IPS DF 4.7 (cell line): ENCODE measurements around the gene ADGRB3.
"Not testable (repeated sequence)": the region's sequence is repeated elsewhere in the genome, so short reads cannot be mapped to it uniquely, and the experiment has no call there.

ENCODE experiments used
- DNase-seq: peaks from one replicate; pipeline ENCODE4 v3.0.0-alpha.2; 2013; ENCODE audit warnings: low spot score; ENCODE audit errors: extremely low read depth

ADGRB3 gene

DNA sequence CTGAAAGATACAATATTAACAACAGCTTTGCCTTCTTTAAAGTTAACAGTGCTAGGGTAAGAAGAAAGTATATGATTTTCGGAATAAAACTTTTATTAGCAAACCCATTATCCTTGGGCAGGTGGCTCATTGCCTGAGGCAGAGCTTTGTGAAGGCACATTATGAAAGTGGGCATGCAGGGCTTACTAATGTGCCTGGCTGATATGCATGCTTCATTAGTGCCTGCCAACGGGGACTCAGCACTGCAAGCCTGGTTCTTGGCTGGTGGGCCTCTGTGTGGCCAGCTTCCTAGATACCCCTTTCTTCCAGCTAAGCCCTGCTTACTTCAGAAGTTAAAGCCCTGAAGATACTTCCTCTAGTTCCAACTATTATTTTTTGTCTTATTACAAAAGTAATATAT is 481.6 kb downstream of the ADGRB3 start:
- no peak for DNase-seq

DNA sequence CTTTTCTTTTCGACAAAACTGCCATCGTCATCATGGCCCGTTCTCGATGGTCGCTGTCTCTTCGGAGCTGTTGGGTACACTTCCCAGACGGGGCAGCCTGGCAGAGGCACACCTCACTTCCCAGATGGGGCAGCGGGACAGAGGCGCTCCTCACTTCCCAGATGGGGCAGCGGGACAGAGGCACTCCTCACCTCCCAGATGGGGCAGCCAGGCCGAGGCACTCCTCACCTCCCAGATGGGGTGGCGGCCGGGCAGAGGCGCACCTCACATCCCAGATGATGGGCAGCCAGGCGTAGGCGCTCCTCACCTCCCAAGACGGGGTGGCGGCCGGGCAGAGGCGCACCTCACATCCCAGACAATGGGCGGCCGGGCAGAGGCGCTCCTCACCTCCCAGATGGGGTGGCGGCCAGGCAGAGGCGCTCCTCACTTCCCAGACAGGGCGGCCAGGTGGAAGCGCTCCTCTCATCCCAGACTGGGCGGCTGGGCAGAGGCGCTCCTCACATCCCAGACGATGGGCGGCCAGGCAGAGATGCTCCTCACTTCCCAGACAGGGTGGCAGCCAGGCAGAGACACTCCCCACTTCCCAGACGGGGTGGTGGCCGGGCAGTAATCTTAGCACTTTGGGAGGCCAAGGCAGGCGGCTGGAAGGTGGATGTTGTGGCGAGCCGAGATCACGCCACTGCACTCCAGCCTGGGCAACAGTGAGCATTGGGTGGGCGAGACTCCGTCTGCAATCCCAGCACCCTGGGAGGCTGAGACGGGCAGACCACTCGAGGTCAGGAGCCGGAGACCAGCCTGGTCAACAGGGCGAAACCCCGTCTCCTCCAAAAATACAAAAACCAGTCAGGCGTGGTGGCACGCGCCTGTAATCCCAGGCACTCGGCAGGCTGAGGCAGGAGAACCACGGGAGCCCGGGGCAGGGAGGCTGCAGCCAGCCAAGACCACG is 486.7 kb downstream of the ADGRB3 start:
- DNase-seq = not testable (repeated sequence)

GRCh38 chr6:69122407-69122773 is 487.3 kb downstream of the ADGRB3 start:
- DNase-seq = no peak

- DNase-seq = no peak
These were observed 493.3 kb downstream of the ADGRB3 start for GRCh38 chr6:69128411-69128810.

GRCh38 chr6:69129046-69129445 is 494.0 kb downstream of the ADGRB3 start:
- DNase-seq = no peak

GRCh38 chr6:69135927-69136326 is 500.8 kb downstream of the ADGRB3 start:
- no peak for DNase-seq

DNA sequence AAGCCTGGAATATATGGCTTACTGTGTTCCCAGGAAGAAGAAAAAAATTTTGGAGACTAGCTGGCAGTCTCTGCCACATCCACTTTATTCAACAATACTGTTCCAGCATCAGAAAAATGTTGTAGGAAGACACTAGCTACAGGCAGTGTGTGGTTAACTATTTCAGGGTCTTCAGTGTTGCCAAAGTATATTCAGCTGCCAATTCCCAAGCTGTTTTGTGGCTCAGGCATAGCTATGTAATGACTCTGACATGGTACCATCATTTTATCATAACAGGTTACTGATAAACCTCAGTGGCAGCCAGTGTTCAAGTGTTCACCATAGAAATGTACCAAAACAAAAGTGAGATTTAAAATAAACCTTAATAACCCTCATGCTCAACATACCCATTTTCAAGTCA is 503.1 kb downstream of the ADGRB3 start:
- DNase-seq = no peak

DNA sequence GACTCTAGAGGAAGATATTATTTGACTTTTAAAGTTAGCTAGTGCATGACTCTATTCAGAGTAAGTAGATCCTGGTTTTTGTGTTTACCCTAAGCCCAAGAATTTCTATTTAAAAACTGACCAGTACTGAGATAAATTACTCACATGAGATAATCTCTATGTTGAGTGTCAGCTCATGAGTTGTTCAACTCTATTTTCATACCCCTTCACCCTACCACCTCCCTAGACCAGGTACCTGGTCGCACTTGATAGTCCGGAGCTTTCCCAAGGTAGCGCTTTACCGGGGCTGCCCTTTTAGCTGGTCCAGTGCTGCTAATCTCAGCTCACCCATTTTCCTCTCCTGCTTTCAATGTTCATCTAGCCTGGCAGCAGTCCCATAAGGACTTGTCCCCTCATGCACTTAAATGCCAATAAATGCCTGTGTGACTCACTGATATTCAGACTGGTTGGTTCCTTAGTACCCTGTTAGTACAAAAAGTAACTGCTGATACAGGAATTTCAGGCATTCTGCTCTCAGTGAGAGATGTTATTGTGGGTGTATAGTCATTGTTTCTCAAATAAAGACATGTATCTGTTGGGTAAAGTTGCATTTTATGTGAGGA is 503.9 kb downstream of the ADGRB3 start:
- no peak for DNase-seq

- no peak for DNase-seq
These were observed 510.0 kb downstream of the ADGRB3 start for GRCh38 chr6:69145062-69145461.

- no peak for DNase-seq
These were observed 511.3 kb downstream of the ADGRB3 start for GRCh38 chr6:69146385-69146784.

- no peak for DNase-seq
These were observed 520.4 kb downstream of the ADGRB3 start for GRCh38 chr6:69155467-69155866.

GRCh38 chr6:69162811-69163210 is 527.7 kb downstream of the ADGRB3 start:
- DNase-seq = no peak

- peak; percentile 9 for DNase-seq
These were observed 529.6 kb downstream of the ADGRB3 start for GRCh38 chr6:69164564-69165229.

DNA sequence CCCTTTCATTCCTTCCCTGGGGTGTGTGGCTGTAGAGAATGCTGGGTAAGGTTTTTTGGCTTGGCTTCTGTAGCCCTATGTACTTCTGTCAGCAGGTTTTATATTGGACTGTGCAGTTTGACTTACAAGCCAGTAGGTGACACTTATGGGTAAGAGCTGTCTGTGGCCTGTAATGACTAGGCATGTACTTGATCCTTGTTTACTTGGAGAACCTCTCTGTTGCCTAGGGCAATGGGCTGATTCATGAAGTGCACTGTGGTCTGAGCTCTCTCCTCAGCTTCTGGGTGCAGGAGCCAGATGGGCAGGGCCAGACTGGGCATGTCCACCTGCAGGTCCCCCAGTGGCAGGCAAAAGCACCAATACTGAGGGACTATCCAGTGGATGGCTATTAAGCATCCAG is 544.6 kb downstream of the ADGRB3 start:
- DNase-seq = no peak

DNA sequence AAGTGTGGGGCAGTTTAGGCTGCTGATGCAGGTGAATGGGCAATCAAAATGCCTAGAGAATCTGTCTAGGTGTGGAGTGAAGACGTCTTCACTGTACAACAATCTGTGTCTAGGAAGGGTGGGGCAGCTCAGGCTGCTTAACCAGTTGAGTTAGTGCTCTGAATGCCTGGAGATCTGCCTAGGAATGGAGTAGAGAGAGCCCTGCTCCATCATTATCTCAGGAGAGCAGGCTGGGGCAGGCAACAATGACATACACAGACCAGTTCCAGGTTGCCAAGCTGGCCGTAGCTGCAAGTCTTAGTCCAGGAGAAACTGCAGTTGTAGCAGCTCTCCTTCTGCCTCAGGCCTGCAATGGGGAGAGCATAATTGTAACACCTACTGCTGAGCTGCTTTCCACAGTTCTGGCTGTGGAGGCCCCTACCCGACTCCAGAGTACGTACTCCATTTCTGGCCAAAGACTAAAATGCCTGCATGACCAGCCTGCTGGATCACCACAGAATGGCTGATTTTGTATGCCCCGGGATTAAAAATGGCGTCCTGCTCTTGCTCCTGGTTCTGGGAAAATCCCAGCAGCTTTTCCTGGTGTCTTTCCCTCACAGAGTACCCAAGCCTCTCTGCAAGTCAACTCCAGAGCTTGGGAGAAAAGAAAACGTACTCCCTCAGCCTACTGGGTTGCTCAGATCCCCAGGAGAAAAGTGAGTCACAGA is 545.4 kb downstream of the ADGRB3 start:
- no peak for DNase-seq

- no peak for DNase-seq
These were observed 546.9 kb downstream of the ADGRB3 start for GRCh38 chr6:69181964-69182363.

DNA sequence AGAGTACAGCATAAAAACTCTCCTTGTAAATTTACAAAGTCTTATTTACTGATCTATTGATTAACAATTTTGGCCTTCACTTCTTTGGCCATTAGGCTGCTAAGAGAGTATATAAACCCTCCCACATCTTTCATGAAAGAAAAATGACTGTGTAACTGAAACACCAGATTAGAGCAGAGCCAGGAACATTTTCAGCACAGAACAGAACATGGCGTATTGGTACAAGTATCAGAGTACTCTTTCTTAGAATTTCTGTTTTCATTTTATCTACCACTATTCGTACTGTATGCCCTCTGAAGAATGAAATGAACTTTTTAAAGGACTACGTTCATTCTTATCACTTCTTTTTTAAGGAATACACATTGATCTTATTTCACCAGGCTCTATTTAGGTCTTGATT is 550.2 kb downstream of the ADGRB3 start:
- DNase-seq = no peak

DNA sequence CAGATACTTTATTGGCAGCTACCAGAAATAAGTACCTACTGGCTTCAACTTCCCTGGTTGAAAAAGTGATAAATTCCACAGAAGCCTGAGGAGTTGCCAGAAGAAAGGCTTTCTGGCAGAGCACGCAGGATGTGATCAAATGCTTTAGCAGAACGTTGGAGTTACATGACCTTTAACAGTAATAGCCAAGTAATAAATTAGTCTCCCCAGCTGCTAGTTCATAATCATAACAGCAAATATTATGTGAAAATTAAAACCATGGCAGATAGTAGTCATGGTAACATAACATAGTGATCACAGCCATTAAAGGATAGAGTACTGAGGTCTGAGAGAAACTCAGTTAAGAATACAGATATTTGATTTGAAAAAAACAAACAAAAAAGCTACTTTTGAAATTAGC is 567.7 kb downstream of the ADGRB3 start:
- no peak for DNase-seq

DNA sequence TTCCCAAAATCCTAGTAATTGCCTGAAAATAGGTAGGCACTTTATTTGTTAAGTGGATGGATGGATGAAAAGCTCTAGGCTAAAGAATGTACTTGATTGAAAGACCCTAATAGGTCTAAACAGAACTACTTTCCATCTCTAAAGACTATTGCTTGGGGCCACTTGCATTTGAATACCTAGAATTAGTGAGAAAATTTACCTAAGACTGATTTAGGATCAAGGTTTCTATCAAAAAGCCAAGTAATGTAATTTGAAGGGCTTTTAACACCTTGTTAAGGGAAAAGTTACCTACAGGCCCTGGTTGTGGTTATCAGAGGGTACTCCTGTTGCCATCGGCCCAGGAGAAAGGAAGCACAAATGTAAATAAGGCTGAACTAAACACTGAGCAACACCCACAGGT is 581.0 kb downstream of the ADGRB3 start:
- DNase-seq = no peak

DNA sequence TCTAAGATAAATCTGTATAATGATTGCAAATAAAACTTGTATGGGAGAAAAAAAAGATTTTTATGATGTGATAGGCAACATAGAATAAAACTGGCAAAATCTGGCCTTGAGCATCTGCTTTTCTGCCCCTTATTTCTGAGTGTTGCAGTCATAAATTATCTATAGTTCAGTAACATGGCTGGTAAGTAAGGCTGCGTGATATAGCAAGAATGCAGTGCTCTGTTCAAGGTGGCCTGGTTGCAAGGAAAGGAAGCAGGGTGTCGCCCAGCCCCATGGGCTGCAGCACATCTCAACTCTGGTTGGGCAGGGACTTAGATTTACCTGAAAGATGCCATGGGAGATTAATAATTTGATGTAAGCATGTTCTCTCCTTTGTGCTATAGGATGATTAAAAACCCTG is 582.3 kb downstream of the ADGRB3 start:
- DNase-seq = no peak

- DNase-seq = no peak
These were observed 585.3 kb downstream of the ADGRB3 start for GRCh38 chr6:69220375-69220774.

- no peak for DNase-seq
These were observed 596.9 kb downstream of the ADGRB3 start for GRCh38 chr6:69232008-69232407.
